Smooth muscle cell (in vitro differentiated cells): ENCODE data around the gene PREX1. TPM values are rescaled to one million over a fixed set of nuclear protein-coding genes. Genes with fewer than 3 reads are reported as not detected.

Experiments used
- DNase-seq: peaks from one replicate; lab custom pipeline; 2025; ENCODE audit not compliant: unreplicated experiment; lab: John Stamatoyannopoulos, UW
- H2AFZ ChIP-seq: fragments of 200-600 bp; sonication (generic); 2 replicates; pipeline ENCODE4 v1.6.0; 2016; ENCODE audit warnings: antibody characterized with exemption, low read depth, mild to moderate bottlenecking
- H3F3A ChIP-seq: fragments of 200-600 bp; sonication (generic); 2 replicates; pipeline ENCODE4 v1.6.0; 2017; ENCODE audit warnings: antibody characterized with exemption, low read depth
- H3K27ac ChIP-seq: fragments of 200-600 bp; sonication (generic); 2 replicates; pipeline ENCODE4 v1.5.1; 2016; ENCODE audit warnings: low read depth, mild to moderate bottlenecking
- H3K27me3 ChIP-seq: fragments of 200-600 bp; sonication (generic); 2 replicates; pipeline ENCODE4 v1.6.1; 2016; ENCODE audit warnings: low read depth, mild to moderate bottlenecking
- H3K36me3 ChIP-seq: fragments of 200-600 bp; sonication (generic); 2 replicates; pipeline ENCODE4 v1.5.1; 2016; ENCODE audit warnings: low read depth
- H3K4me1 ChIP-seq: fragments of 200-600 bp; sonication (generic); 2 replicates; pipeline ENCODE4 v1.5.1; 2016; ENCODE audit warnings: low read depth
- H3K4me2 ChIP-seq: fragments of 200-600 bp; sonication (generic); 2 replicates; pipeline ENCODE4 v1.6.0; 2016; ENCODE audit warnings: mild to moderate bottlenecking
- H3K4me3 ChIP-seq: fragments of 200-600 bp; sonication (generic); 2 replicates; pipeline ENCODE4 v1.5.1; 2016; ENCODE audit warnings: mild to moderate bottlenecking
- H3K79me2 ChIP-seq: fragments of 200-600 bp; sonication (generic); 2 replicates; pipeline ENCODE4 v1.6.0; 2016; ENCODE audit warnings: low read depth, mild to moderate bottlenecking
- H3K9ac ChIP-seq: fragments of 200-600 bp; sonication (generic); 2 replicates; pipeline ENCODE4 v1.6.0; 2016; ENCODE audit warnings: low read depth
- H3K9me3 ChIP-seq: fragments of 200-600 bp; sonication (generic); replicated peaks from 2 replicates; pipeline ENCODE4 v1.5.1; 2016; ENCODE audit warnings: low read depth
- H4K20me1 ChIP-seq: fragments of 200-600 bp; sonication (generic); 2 replicates; pipeline ENCODE4 v1.6.0; 2016; ENCODE audit warnings: low read depth
- CTCF ChIP-seq: fragments of 200-600 bp; sonication (generic); IDR thresholded peaks from 2 replicates; pipeline ENCODE4 v1.5.1; 2017; ENCODE audit warnings: borderline replicate concordance, mild to moderate bottlenecking, antibody characterized with exemption; ENCODE audit not compliant: insufficient read depth, poor library complexity, severe bottlenecking
- WGBS: methylation state at CpG from one replicate; pipeline ENCODE4 v1.1.7; 2016; ENCODE audit warnings: low lambda C conversion rate; 5-methylcytosine and 5-hydroxymethylcytosine counted together
- polyA plus RNA-seq: library from polyadenylated mRNA; unstranded; fragments of >200 nt; fragmentation: Nextera tagmentation; extraction: Ambion mirVana; gene quantifications from 2 replicates; pipeline ENCODE4 v1.2.1, GENCODE V29; 2016
- total RNA-seq: library from RNA; depleted of rRNA; stranded (reverse); fragments of >200 nt; gene quantifications from 2 replicates; pipeline ENCODE4 v1.2.3, GENCODE V29; 2014

Gene PREX1
- total and polyA plus RNA-seq, 2 experiments from 2014 or later = 0.04 to 0.30 TPM

- H3K4me3 ChIP-seq = no peak overlapping the region
- DNase-seq = no peak
Measured at GRCh38 chr20:48708630-48709029, 119.2 kb downstream of the PREX1 start.

GRCh38 chr20:48708116-48708515 lies 119.7 kb downstream of the PREX1 start:
- 93% methylated on average over 7 of the region's 7 CpGs for WGBS
- H3K36me3 ChIP-seq = no peaks in the 10 kb centered on the region
- no peaks in the 10 kb centered on the region for H3K9me3 ChIP-seq
- H3F3A ChIP-seq = no peaks in the 10 kb centered on the region
- no peaks in the 10 kb centered on the region for H3K79me2 ChIP-seq
- H3K9ac ChIP-seq = no peak overlapping the region
- no peaks in the 10 kb centered on the region for H3K4me1 ChIP-seq
- TF ChIP-seq CTCF = no peak
- H3K4me3 ChIP-seq = no peak overlapping the region
- no peak overlapping the region for H3K27ac ChIP-seq
- no peak overlapping the region for H2AFZ ChIP-seq
- no peak overlapping the region for H3K4me2 ChIP-seq
- no peak for DNase-seq
- no peaks in the 10 kb centered on the region for H3K27me3 ChIP-seq
- no peaks in the 10 kb centered on the region for H4K20me1 ChIP-seq

More at GRCh38 chr20:48708630-48709029, 119.2 kb downstream of the PREX1 start:
- Histone ChIP-seq H3F3A (no peaks in the 10 kb centered on the region), H3K4me2 (no peak overlapping the region), H3K27ac (no peak overlapping the region), H3K4me1 (no peaks in the 10 kb centered on the region), H3K27me3 (no peaks in the 10 kb centered on the region), H3K9ac (no peak overlapping the region), H2AFZ (no peak overlapping the region), H3K9me3 (no peaks in the 10 kb centered on the region), H4K20me1 (no peaks in the 10 kb centered on the region), H3K36me3 (no peaks in the 10 kb centered on the region), H3K79me2 (no peaks in the 10 kb centered on the region)
- 85% methylated on average over 11 of the region's 11 CpGs for WGBS
- TF ChIP-seq CTCF = no peak

- no peaks in the 10 kb centered on the region for H3K79me2 ChIP-seq
- no peak overlapping the region for H2AFZ ChIP-seq
- no peaks in the 10 kb centered on the region for H4K20me1 ChIP-seq
- no peak for TF ChIP-seq CTCF
- no peaks in the 10 kb centered on the region for H3K27me3 ChIP-seq
- no peak overlapping the region for H3K4me2 ChIP-seq
- no peaks in the 10 kb centered on the region for H3K4me1 ChIP-seq
- no peak overlapping the region for H3K4me3 ChIP-seq
- no peaks in the 10 kb centered on the region for H3K36me3 ChIP-seq
- no peaks in the 10 kb centered on the region for H3K9me3 ChIP-seq
- H3K9ac ChIP-seq = no peak overlapping the region
- H3K27ac ChIP-seq = no peak overlapping the region
- whole genome bisulfite sequencing = 86% methylated on average over 12 of the region's 12 CpGs
- H3F3A ChIP-seq = no peaks in the 10 kb centered on the region
- DNase-seq = no peak
Measured at GRCh38 chr20:48706710-48707365, 121.0 kb downstream of the PREX1 start.

GRCh38 chr20:48706116-48706656 lies 121.6 kb downstream of the PREX1 start:
- Histone ChIP-seq H3K9ac (no peak overlapping the region), H3K4me1 (no peaks in the 10 kb centered on the region), H3F3A (no peaks in the 10 kb centered on the region), H3K9me3 (no peaks in the 10 kb centered on the region), H3K27ac (no peak overlapping the region), H2AFZ (no peak overlapping the region), H3K27me3 (no peaks in the 10 kb centered on the region), H3K4me2 (no peak overlapping the region), H3K4me3 (no peak overlapping the region), H3K36me3 (no peaks in the 10 kb centered on the region), H3K79me2 (no peaks in the 10 kb centered on the region), H4K20me1 (no peaks in the 10 kb centered on the region)
- no peak for DNase-seq
- no peak for TF ChIP-seq CTCF
- WGBS = 93% methylated on average over 2 of the region's 2 CpGs
